K562 (cell line): ENCODE data around the gene BRPF1. TPM values are rescaled to one million over a fixed set of nuclear protein-coding genes. Genes with fewer than 3 reads are reported as not detected.

Experiments used
- ETV1 ChIP-seq: fragments of 450-650 bp; conservative IDR thresholded peaks from 2 replicates; pipeline ENCODE4 v1.6.1; 2016; ENCODE audit warnings: missing genetic modification characterization, control low read depth, low read depth, missing compliant biosample characterization
- FOXJ2 ChIP-seq: fragments of 200-800 bp; sonication (Bioruptor generic); IDR thresholded peaks from 2 replicates; pipeline ENCODE4 v1.6.1; 2016; ENCODE audit warnings: missing genetic modification characterization, missing compliant biosample characterization
- FOXK2 ChIP-seq, 2 experiments: fragments of 450-650 bp; IDR thresholded peaks in 1 of 2; conservative IDR thresholded peaks in 1 of 2; 2 replicates each; pipeline ENCODE4 v1.6.1; 2016; ENCODE audit warnings: low read depth in 2 of 2, mild to moderate bottlenecking in 1 of 2
- GATAD2A ChIP-seq: fragments of 450-650 bp; IDR thresholded peaks from 2 replicates; pipeline ENCODE4 v1.6.1; 2017
- GTF2E2 ChIP-seq: fragments of 200-800 bp; sonication (Bioruptor generic); IDR thresholded peaks from 2 replicates; pipeline ENCODE4 v1.6.1; 2016; ENCODE audit warnings: missing genetic modification characterization, missing compliant biosample characterization
- MIER1 ChIP-seq: fragments of 450-650 bp; IDR thresholded peaks from 2 replicates; pipeline ENCODE4 v1.6.1; 2016; ENCODE audit warnings: antibody characterized with exemption, mild to moderate bottlenecking, low read depth
- NRF1 ChIP-seq, 2 experiments: fragments of 450-650 bp; IDR thresholded peaks in 1 of 2; conservative IDR thresholded peaks in 1 of 2; 2 replicates each; pipeline ENCODE4 v1.6.1; 2014; ENCODE audit warnings: mild to moderate bottlenecking in 2 of 2
- POLR2B ChIP-seq: fragments of 450-650 bp; IDR thresholded peaks from 2 replicates; pipeline ENCODE4 v1.6.1; 2018; ENCODE audit warnings: low read depth; ENCODE audit not compliant: partially characterized antibody
- RBBP5 ChIP-seq: fragments of 200-600 bp; sonication (generic); IDR thresholded peaks from 2 replicates; pipeline ENCODE4 v1.6.1; 2012; ENCODE audit warnings: borderline replicate concordance, mild to moderate bottlenecking, low read length, control low read depth, inconsistent platforms; ENCODE audit not compliant: insufficient read depth, poor library complexity, severe bottlenecking
- SMAD1 ChIP-seq: fragments of 150-350 bp; IDR thresholded peaks from 2 replicates; pipeline ENCODE4 v1.6.1; 2014; ENCODE audit warnings: low read length, low read depth; ENCODE audit not compliant: partially characterized antibody
- SRSF3 ChIP-seq: fragments of 200-400 bp; formaldehyde crosslinking; IDR thresholded peaks from 2 replicates; pipeline ENCODE4 v1.6.1; 2016; ENCODE audit warnings: mild to moderate bottlenecking, low read length, moderate library complexity; ENCODE audit not compliant: insufficient read depth
- TCF7L2 ChIP-seq: fragments of 150-350 bp; IDR thresholded peaks from 2 replicates; pipeline ENCODE4 v1.6.1; 2016; ENCODE audit warnings: low read depth, mild to moderate bottlenecking, low read length, moderate library complexity
- ZNF197 ChIP-seq: fragments of 200-800 bp; sonication (Bioruptor generic); IDR thresholded peaks from 2 replicates; pipeline ENCODE4 v1.6.1; 2016; ENCODE audit warnings: low read depth, missing genetic modification characterization, missing compliant biosample characterization
- ZNF436 ChIP-seq: fragments of 250-450, 450-650 bp; sonication (Bioruptor Pico); formaldehyde crosslinking; IDR thresholded peaks from 2 replicates; pipeline ENCODE4 v1.7.0; 2020; ENCODE audit warnings: mild to moderate bottlenecking
- ZNF644 ChIP-seq: fragments of 200-800 bp; sonication (Bioruptor generic); IDR thresholded peaks from 2 replicates; pipeline ENCODE4 v1.6.1; 2016; ENCODE audit warnings: low read depth, missing genetic modification characterization, missing compliant biosample characterization
- polyA plus RNA-seq, 8 experiments: library from polyadenylated mRNA; depleted of rRNA in 4 of 8; stranded (reverse) in 5 of 8; unstranded in 3 of 8; fragments of >200 nt; fragmentation: Nextera tagmentation in 2 of 8; fragmentation: Illumina TruSeq in 1 of 8; extraction: Ambion mirVana in 2 of 8; extraction: Trizol in 1 of 8; gene quantifications; 2 replicates each; pipeline versions ENCODE4 v1.2.1 to v1.2.3, GENCODE V29; 2011 to 2014; ENCODE audit warnings: inconsistent platforms in 1 of 8, missing spikeins in 1 of 8
- total RNA-seq, 7 experiments: library from RNA; depleted of rRNA in 6 of 7; stranded (reverse); fragments of >200 nt in 6 of 7; fragmentation: Illumina TruSeq in 2 of 7; extraction: Trizol in 2 of 7; gene quantifications; 2 replicates each; pipeline versions ENCODE4 v1.2.1 to v1.2.3, GENCODE V29; 2011 to 2021; ENCODE audit warnings: low replicate concordance in 1 of 7
- TF ChIP-seq, protein P1 (sequence below): fragments of 250-450 bp; sonication (Bioruptor Pico); IDR thresholded peaks from 2 replicates; pipeline ENCODE4 v1.4.0; 2020; ENCODE audit warnings: mild to moderate bottlenecking, moderate library complexity, borderline replicate concordance
- TF ChIP-seq, protein P2 (sequence below): fragments of 450-650 bp; IDR thresholded peaks from 2 replicates; pipeline ENCODE4 v1.6.1; 2018; ENCODE audit warnings: mild to moderate bottlenecking, low read depth; ENCODE audit not compliant: partially characterized antibody
- TF ChIP-seq, protein P3 (sequence below): fragments of 450-650 bp; conservative IDR thresholded peaks from 2 replicates; pipeline ENCODE4 v1.6.1; 2016; ENCODE audit warnings: missing genetic modification characterization, low read depth, mild to moderate bottlenecking, control low read depth, missing compliant biosample characterization
- TF ChIP-seq, protein P4 (sequence below): sonication (generic); formaldehyde crosslinking; IDR thresholded peaks from 2 replicates; pipeline ENCODE4 v1.8.1; 2023; ENCODE audit warnings: mild to moderate bottlenecking, missing genetic modification reagents

BRPF1 gene
- total and polyA plus RNA-seq, 9 of the 15 experiments (the other 6 are each of a cell fraction or from before 2014, with no cell fraction given): 1.1 to 40.2 (median 23.5) TPM

DNA sequence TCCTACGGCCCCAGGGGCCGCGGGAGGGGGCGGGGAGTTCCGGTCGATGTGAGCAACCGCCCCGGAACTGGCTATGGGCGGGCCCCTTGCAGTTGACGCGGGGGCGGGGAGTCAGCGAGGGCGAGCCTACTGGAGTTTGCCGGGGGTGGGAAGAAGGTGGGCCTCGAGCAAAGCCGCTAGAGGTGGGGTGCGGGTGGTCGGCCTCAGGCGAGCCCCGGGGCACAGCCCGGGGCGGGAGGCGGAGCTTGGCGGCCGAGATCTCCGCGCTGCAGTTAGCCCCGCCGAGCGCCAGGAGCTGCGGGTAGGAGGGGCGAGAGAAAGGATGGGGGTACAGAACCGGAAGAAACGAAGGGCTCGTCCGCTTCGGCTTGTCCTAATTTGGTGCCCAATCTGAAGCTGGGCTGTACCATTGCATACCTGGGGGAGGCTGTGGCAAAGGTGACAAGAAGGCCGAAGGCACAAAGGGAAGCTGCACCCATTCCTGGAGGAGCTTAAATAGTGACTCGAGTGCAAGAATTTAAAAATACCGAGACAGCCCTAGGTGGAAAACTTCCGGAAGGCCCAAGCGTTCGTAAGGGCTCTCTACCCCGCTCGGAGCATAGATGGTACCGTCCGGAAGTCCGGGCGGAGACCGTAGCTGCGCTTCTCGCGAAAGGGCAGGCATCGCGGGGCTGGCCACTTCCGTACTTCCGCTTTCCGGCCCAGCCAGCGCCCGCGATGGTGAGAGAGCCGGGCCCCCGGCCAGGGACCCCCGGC, 61.0 kb downstream of the BRPF1 start, which contains the start of the genes ARPC4 and TADA3 (continued):
- TF ChIP-seq RBBP5 (peak; percentile 79), SRSF3 (0 out of 2 replicates have a peak, but pooled peaks have one; percentile 52), FOXK2 (conservative IDR thresholded peaks at IDR 0.05 in 1 of 2, IDR thresholded peaks at IDR 0.05 in 1 of 2; ENCODE audit: low read depth in 2 of 2) (peak; percentile 43 to 100; a peak in 3 of 4 replicates), ZNF436 (0 out of 2 replicates have a peak, but pooled peaks have one; percentile 3), MIER1 (no peak; the same call in 1 of the 2 replicates), GATAD2A (peak; percentile 15; the same call in 1 of the 2 replicates), SMAD1 (peak; percentile 72), NRF1 (conservative IDR thresholded peaks at IDR 0.05 in 1 of 2, IDR thresholded peaks at IDR 0.05 in 1 of 2) (peak; percentile 43 to 56), ZNF197 (CRISPR knock-in tag) (peak; percentile 91; the same call in 1 of the 2 replicates), FOXJ2 (peak; percentile 75), TCF7L2 (peak; percentile 95), ZNF644 (no peak), POLR2B (no peak), GTF2E2 (tag) (peak; percentile 99), ETV1 (tag) (peak; percentile 97)
- TF ChIP-seq, protein P1, sequence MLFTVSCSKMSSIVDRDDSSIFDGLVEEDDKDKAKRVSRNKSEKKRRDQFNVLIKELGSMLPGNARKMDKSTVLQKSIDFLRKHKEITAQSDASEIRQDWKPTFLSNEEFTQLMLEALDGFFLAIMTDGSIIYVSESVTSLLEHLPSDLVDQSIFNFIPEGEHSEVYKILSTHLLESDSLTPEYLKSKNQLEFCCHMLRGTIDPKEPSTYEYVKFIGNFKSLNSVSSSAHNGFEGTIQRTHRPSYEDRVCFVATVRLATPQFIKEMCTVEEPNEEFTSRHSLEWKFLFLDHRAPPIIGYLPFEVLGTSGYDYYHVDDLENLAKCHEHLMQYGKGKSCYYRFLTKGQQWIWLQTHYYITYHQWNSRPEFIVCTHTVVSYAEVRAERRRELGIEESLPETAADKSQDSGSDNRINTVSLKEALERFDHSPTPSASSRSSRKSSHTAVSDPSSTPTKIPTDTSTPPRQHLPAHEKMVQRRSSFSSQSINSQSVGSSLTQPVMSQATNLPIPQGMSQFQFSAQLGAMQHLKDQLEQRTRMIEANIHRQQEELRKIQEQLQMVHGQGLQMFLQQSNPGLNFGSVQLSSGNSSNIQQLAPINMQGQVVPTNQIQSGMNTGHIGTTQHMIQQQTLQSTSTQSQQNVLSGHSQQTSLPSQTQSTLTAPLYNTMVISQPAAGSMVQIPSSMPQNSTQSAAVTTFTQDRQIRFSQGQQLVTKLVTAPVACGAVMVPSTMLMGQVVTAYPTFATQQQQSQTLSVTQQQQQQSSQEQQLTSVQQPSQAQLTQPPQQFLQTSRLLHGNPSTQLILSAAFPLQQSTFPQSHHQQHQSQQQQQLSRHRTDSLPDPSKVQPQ: no peak
- TF ChIP-seq, protein P2, sequence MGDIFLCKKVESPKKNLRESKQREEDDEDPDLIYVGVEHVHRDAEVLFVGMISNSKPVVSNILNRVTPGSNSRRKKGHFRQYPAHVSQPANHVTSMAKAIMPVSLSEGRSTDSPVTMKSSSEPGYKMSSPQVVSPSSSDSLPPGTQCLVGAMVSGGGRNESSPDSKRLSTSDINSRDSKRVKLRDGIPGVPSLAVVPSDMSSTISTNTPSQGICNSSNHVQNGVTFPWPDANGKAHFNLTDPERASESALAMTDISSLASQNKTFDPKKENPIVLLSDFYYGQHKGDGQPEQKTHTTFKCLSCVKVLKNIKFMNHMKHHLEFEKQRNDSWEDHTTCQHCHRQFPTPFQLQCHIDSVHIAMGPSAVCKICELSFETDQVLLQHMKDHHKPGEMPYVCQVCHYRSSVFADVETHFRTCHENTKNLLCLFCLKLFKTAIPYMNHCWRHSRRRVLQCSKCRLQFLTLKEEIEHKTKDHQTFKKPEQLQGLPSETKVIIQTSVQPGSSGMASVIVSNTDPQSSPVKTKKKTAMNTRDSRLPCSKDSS: no peak
- TF ChIP-seq, protein P3, sequence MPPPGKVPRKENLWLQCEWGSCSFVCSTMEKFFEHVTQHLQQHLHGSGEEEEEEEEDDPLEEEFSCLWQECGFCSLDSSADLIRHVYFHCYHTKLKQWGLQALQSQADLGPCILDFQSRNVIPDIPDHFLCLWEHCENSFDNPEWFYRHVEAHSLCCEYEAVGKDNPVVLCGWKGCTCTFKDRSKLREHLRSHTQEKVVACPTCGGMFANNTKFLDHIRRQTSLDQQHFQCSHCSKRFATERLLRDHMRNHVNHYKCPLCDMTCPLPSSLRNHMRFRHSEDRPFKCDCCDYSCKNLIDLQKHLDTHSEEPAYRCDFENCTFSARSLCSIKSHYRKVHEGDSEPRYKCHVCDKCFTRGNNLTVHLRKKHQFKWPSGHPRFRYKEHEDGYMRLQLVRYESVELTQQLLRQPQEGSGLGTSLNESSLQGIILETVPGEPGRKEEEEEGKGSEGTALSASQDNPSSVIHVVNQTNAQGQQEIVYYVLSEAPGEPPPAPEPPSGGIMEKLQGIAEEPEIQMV (tag): no peak
- TF ChIP-seq, protein P4, sequence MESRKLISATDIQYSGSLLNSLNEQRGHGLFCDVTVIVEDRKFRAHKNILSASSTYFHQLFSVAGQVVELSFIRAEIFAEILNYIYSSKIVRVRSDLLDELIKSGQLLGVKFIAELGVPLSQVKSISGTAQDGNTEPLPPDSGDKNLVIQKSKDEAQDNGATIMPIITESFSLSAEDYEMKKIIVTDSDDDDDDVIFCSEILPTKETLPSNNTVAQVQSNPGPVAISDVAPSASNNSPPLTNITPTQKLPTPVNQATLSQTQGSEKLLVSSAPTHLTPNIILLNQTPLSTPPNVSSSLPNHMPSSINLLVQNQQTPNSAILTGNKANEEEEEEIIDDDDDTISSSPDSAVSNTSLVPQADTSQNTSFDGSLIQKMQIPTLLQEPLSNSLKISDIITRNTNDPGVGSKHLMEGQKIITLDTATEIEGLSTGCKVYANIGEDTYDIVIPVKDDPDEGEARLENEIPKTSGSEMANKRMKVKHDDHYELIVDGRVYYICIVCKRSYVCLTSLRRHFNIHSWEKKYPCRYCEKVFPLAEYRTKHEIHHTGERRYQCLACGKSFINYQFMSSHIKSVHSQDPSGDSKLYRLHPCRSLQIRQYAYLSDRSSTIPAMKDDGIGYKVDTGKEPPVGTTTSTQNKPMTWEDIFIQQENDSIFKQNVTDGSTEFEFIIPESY (CRISPR knock-in tag): no peak
